ENCODE results near the gene PNLIPRP2.

DNA sequence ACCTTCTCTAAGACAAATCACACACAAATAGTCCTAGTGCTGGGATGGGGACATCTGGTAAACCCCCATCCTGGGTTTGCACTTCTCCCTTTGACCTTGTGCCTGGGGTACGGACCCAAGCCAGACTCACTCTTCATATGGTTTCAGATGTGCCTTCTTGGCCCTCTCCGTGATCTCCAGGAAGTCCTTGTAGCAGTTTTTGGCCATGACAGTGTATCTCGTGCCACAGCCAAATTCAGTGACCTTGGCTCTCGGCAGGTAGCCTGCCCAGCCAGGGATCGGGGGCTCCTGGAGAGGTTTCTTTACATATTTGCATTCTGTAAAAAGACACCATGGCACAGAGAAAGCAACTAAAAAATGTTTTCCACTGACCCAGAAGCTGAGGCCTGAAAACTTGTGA lies 43.9 kb downstream of the PNLIPRP2 start:
- TF ChIP-seq, protein P1, sequence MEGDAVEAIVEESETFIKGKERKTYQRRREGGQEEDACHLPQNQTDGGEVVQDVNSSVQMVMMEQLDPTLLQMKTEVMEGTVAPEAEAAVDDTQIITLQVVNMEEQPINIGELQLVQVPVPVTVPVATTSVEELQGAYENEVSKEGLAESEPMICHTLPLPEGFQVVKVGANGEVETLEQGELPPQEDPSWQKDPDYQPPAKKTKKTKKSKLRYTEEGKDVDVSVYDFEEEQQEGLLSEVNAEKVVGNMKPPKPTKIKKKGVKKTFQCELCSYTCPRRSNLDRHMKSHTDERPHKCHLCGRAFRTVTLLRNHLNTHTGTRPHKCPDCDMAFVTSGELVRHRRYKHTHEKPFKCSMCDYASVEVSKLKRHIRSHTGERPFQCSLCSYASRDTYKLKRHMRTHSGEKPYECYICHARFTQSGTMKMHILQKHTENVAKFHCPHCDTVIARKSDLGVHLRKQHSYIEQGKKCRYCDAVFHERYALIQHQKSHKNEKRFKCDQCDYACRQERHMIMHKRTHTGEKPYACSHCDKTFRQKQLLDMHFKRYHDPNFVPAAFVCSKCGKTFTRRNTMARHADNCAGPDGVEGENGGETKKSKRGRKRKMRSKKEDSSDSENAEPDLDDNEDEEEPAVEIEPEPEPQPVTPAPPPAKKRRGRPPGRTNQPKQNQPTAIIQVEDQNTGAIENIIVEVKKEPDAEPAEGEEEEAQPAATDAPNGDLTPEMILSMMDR (conservative IDR thresholded peaks at IDR 0.05; ENCODE audit: low read depth, low read length): no peak
- TF ChIP-seq POLR2A (IDR thresholded peaks at IDR 0.05; ENCODE audit: low read depth, low read length) (no peak), MXI1 (IDR thresholded peaks at IDR 0.05; ENCODE audit: borderline replicate concordance, low read depth, low read length) (no peak), RCOR1 (IDR thresholded peaks at IDR 0.05; ENCODE audit: insufficient replicate concordance, low read length) (no peak), FOS (IDR thresholded peaks at IDR 0.05; ENCODE audit: low read depth, low read length) (no peak), CHD1 (IDR thresholded peaks at IDR 0.05; ENCODE audit: low read depth, low read length) (no peak)

Measured in IMR-90 (cell line).